ENCODE data around the gene KLHL40.

KLHL40 gene

GRCh38 chr3:42705962-42706585 is 20.7 kb downstream of the KLHL40 start:
- TF ChIP-seq CEBPB (IDR thresholded peaks at IDR 0.05), result no peak
- TF ChIP-seq YY1 (IDR thresholded peaks at IDR 0.05; ENCODE audit: low read depth), result no peak
- TF ChIP-seq EGR1 (IDR thresholded peaks at IDR 0.05), result no peak
- no peak for TF ChIP-seq EP300 (IDR thresholded peaks at IDR 0.05; ENCODE audit: borderline replicate concordance)
- TF ChIP-seq ZBTB7A (IDR thresholded peaks at IDR 0.05; ENCODE audit: low read depth), result no peak
- TF ChIP-seq TAF1 (IDR thresholded peaks at IDR 0.05; ENCODE audit: low read depth), result no peak
- TF ChIP-seq FOXM1 (IDR thresholded peaks at IDR 0.05; ENCODE audit: borderline replicate concordance, low read depth), result no peak
- no peak for TF ChIP-seq NFIC (IDR thresholded peaks at IDR 0.05)
- TF ChIP-seq MAX (IDR thresholded peaks at IDR 0.05), result no peak
- TF ChIP-seq TCF12 (IDR thresholded peaks at IDR 0.05; ENCODE audit: low read depth), result no peak
- no peak for TF ChIP-seq RAD21 (IDR thresholded peaks at IDR 0.05; ENCODE audit: low read depth)
- TF ChIP-seq CREB1 (IDR thresholded peaks at IDR 0.05; ENCODE audit: low read depth), result no peak
- no peak for TF ChIP-seq REST (IDR thresholded peaks at IDR 0.05; ENCODE audit: low read depth)
- no peak for TF ChIP-seq TEAD4 (IDR thresholded peaks at IDR 0.05)

DNA sequence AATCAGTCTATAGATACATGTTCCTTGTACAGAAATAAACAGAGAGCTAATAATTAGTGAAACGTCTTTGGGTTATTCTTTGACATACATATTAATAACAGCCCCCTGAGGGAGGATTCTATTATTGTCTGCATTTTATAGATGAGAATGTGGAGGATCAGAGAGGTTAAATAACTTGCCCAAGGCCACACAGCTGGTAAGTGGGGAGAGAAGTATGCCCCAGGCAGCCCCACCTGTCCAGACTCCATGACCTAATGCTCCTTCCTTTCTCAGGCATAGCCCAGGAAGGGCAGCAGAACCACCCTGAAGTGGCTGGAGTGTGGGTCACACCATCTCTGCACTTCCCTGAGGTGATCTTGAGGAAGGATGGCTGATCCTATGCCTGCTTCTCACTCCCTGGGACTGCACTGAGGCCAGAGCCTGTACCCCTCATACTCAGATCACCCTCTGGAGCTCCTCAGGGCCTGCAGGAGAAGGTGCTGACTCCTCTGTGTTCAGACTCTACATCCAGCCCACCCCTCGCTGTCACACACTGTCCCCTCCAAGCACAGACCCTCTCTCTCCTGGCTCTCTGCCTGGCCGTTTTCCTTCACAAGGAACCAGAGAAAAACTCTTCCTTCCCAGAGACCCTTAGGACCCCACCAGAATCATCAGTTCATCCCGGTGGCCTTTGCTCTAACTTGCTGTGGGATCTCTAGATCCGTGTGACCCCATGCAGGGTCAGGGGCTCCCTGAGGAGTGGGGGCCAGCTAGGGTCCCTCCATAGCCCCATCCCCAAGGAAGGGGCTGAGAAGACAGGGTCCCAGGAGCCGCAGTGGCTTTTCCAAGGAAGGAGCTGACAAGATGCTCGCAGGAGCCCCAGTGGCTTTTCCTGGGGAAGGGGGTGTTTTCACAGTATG is 21.6 kb downstream of the KLHL40 start:
- TF ChIP-seq EP300 (IDR thresholded peaks at IDR 0.05; ENCODE audit: borderline replicate concordance), result no peak
- no peak for TF ChIP-seq CREB1 (IDR thresholded peaks at IDR 0.05; ENCODE audit: low read depth)
- no peak for TF ChIP-seq NFIC (IDR thresholded peaks at IDR 0.05)
- no peak for TF ChIP-seq ZBTB7A (IDR thresholded peaks at IDR 0.05; ENCODE audit: low read depth)
- TF ChIP-seq EGR1 (IDR thresholded peaks at IDR 0.05), result no peak
- TF ChIP-seq CEBPB (IDR thresholded peaks at IDR 0.05), result no peak
- no peak for TF ChIP-seq TAF1 (IDR thresholded peaks at IDR 0.05; ENCODE audit: low read depth)
- TF ChIP-seq, protein P1, sequence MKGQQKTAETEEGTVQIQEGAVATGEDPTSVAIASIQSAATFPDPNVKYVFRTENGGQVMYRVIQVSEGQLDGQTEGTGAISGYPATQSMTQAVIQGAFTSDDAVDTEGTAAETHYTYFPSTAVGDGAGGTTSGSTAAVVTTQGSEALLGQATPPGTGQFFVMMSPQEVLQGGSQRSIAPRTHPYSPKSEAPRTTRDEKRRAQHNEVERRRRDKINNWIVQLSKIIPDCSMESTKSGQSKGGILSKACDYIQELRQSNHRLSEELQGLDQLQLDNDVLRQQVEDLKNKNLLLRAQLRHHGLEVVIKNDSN (IDR thresholded peaks at IDR 0.05), result no peak
- no peak for TF ChIP-seq REST (IDR thresholded peaks at IDR 0.05; ENCODE audit: low read depth)
- TF ChIP-seq FOXM1 (IDR thresholded peaks at IDR 0.05; ENCODE audit: borderline replicate concordance, low read depth), result no peak

GRCh38 chr3:42707620-42708355 is 22.5 kb downstream of the KLHL40 start:
- TF ChIP-seq, protein P1 (IDR thresholded peaks at IDR 0.05), result no peak
- TF ChIP-seq FOXM1 (IDR thresholded peaks at IDR 0.05; ENCODE audit: borderline replicate concordance, low read depth), result no peak
- no peak for TF ChIP-seq EGR1 (IDR thresholded peaks at IDR 0.05)
- no peak for TF ChIP-seq YY1 (IDR thresholded peaks at IDR 0.05; ENCODE audit: low read depth)
- no peak for TF ChIP-seq REST (IDR thresholded peaks at IDR 0.05; ENCODE audit: low read depth)
- TF ChIP-seq MAX (IDR thresholded peaks at IDR 0.05), result no peak
- no peak for TF ChIP-seq NFIC (IDR thresholded peaks at IDR 0.05)
- no peak for TF ChIP-seq CEBPB (IDR thresholded peaks at IDR 0.05)
- TF ChIP-seq TAF1 (IDR thresholded peaks at IDR 0.05; ENCODE audit: low read depth), result no peak
- no peak for TF ChIP-seq TCF12 (IDR thresholded peaks at IDR 0.05; ENCODE audit: low read depth)
- TF ChIP-seq ZBTB7A (IDR thresholded peaks at IDR 0.05; ENCODE audit: low read depth), result no peak
- no peak for TF ChIP-seq CREB1 (IDR thresholded peaks at IDR 0.05; ENCODE audit: low read depth)
- TF ChIP-seq RAD21 (IDR thresholded peaks at IDR 0.05; ENCODE audit: low read depth), result no peak
- TF ChIP-seq TEAD4 (IDR thresholded peaks at IDR 0.05), result no peak
- TF ChIP-seq EP300 (IDR thresholded peaks at IDR 0.05; ENCODE audit: borderline replicate concordance), result no peak

Data from Ishikawa (cell line).